Lung (tissue), 12 donors: ENCODE measurements around the gene GREB1. TPM values are rescaled to one million over a fixed set of nuclear protein-coding genes. Genes with fewer than 3 reads are reported as not detected.

Experiments used
- ATAC-seq: fragments of 200-7000 bp; cut with Tn5 transposase; one replicate; pipeline ENCODE4 v1.9.1; 2020; ENCODE audit warnings: moderate number of reproducible peaks; ENCODE audit not compliant: insufficient read depth, low FRiP score
- DNase-seq, 3 donors: peaks; one replicate each; pipeline ENCODE4 v3.0.0-alpha.2; 2013 to 2017
- H3K27ac ChIP-seq, 2 donors: one replicate each; pipeline ENCODE4 v1.5.1; 2013; ENCODE audit warnings: mild to moderate bottlenecking in 2 of 2, moderate library complexity in 2 of 2, control low read depth in 1 of 2, inconsistent platforms in 1 of 2, low read depth in 1 of 2, low read length in 1 of 2
- H3K27me3 ChIP-seq, 3 donors: one replicate each; pipeline ENCODE4 v1.5.1; 2013; ENCODE audit warnings: low read length in 2 of 3; ENCODE audit not compliant: control insufficient read depth in 3 of 3, insufficient read depth in 3 of 3
- H3K36me3 ChIP-seq, 4 donors: one replicate each; pipeline ENCODE4 v1.5.1; 2013; ENCODE audit warnings: low read length in 4 of 4, mild to moderate bottlenecking in 1 of 4, moderate library complexity in 1 of 4; ENCODE audit not compliant: control insufficient read depth in 4 of 4, insufficient read depth in 4 of 4
- H3K4me1 ChIP-seq, 5 donors: one replicate each; pipeline ENCODE4 v1.5.1; 2013; ENCODE audit warnings: low read length in 5 of 5, mild to moderate bottlenecking in 2 of 5, moderate library complexity in 1 of 5; ENCODE audit not compliant: control insufficient read depth in 5 of 5, insufficient read depth in 5 of 5
- H3K4me3 ChIP-seq: one replicate; pipeline ENCODE4 v1.5.1; 2013; ENCODE audit warnings: mild to moderate bottlenecking, control low read depth, moderate library complexity
- H3K9ac ChIP-seq, 2 donors: one replicate each; pipeline ENCODE4 v1.5.1; 2013; ENCODE audit warnings: low read length in 2 of 2, control low read depth in 1 of 2; ENCODE audit not compliant: insufficient read depth in 1 of 2
- H3K9me3 ChIP-seq, 4 donors: one replicate each; pipeline ENCODE4 v1.5.1; 2013; ENCODE audit warnings: low read length in 3 of 4, mild to moderate bottlenecking in 1 of 4, moderate library complexity in 1 of 4; ENCODE audit not compliant: control insufficient read depth in 4 of 4, insufficient read depth in 3 of 4
- WGBS, 2 donors: extraction: QIAGEN DNeasy Blood & Tissue Kit; methylation state at CpG; one replicate each; pipeline ENCODE4 v1.1.7; 2013; 5-methylcytosine and 5-hydroxymethylcytosine counted together
- polyA plus RNA-seq, 2 donors: library from polyadenylated mRNA; stranded (reverse); fragments of 200-250 nt; gene quantifications; one replicate each; pipeline ENCODE4 v1.2.1, GENCODE V29; 2013
- total RNA-seq, 2 donors: library from RNA; depleted of rRNA in 1 of 2; stranded (reverse); fragments of >200 nt in 1 of 2; gene quantifications; one replicate each; pipeline ENCODE4 v1.2.1, GENCODE V29; 2014 to 2021
- TF ChIP-seq, protein P1 (sequence below): IDR thresholded peaks from 2 replicates; pipeline ENCODE4 v1.5.1; 2012; ENCODE audit warnings: mild to moderate bottlenecking; ENCODE audit errors: control extremely low read depth, extremely low read depth
- donor health status: control.
- donor health status: control.
- donor health status: Bipolar disorder and iron deficiency.
- donor health status: healthy.
- donor health status: DM: yes; HTN: yes; CAD: no.

Gene GREB1
- total and polyA plus RNA-seq, 4 donors: 0.23 to 3.3 (median 1.8) TPM

DNA sequence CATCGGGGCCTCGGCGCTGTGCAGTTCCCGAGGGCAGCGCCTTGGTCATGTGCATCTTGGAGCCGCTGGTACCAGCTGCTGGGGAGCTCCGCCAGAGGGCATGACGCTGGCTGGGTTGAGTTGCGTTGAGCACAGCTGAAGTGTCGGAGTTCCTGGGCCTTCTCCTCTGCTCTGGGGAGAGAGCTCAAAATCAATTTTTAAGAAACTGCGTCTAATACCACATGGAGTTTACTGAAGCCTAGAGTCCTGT lies 48.7 kb downstream of the GREB1 start:
- Histone ChIP-seq H3K27ac (no peak overlapping the region), H3K4me1 (peaks cover 0 to 33% (median 4%) of the 10 kb centered on the region in 5 donors), H3K4me3 (no peak overlapping the region), H3K9ac (no peak overlapping the region), H3K27me3 (no peaks in the 10 kb centered on the region), H3K9me3 (no peaks in the 10 kb centered on the region), H3K36me3 (peaks cover 0 to 4% (median 1%) of the 10 kb centered on the region in 4 donors)
- TF ChIP-seq, protein P1, sequence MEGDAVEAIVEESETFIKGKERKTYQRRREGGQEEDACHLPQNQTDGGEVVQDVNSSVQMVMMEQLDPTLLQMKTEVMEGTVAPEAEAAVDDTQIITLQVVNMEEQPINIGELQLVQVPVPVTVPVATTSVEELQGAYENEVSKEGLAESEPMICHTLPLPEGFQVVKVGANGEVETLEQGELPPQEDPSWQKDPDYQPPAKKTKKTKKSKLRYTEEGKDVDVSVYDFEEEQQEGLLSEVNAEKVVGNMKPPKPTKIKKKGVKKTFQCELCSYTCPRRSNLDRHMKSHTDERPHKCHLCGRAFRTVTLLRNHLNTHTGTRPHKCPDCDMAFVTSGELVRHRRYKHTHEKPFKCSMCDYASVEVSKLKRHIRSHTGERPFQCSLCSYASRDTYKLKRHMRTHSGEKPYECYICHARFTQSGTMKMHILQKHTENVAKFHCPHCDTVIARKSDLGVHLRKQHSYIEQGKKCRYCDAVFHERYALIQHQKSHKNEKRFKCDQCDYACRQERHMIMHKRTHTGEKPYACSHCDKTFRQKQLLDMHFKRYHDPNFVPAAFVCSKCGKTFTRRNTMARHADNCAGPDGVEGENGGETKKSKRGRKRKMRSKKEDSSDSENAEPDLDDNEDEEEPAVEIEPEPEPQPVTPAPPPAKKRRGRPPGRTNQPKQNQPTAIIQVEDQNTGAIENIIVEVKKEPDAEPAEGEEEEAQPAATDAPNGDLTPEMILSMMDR: no peak
- WGBS, 2 donors: 69 to 76% methylated on average over 11 of the region's 11 CpGs
- ATAC-seq (peak; percentile 8), DNase-seq (no peak)

DNA sequence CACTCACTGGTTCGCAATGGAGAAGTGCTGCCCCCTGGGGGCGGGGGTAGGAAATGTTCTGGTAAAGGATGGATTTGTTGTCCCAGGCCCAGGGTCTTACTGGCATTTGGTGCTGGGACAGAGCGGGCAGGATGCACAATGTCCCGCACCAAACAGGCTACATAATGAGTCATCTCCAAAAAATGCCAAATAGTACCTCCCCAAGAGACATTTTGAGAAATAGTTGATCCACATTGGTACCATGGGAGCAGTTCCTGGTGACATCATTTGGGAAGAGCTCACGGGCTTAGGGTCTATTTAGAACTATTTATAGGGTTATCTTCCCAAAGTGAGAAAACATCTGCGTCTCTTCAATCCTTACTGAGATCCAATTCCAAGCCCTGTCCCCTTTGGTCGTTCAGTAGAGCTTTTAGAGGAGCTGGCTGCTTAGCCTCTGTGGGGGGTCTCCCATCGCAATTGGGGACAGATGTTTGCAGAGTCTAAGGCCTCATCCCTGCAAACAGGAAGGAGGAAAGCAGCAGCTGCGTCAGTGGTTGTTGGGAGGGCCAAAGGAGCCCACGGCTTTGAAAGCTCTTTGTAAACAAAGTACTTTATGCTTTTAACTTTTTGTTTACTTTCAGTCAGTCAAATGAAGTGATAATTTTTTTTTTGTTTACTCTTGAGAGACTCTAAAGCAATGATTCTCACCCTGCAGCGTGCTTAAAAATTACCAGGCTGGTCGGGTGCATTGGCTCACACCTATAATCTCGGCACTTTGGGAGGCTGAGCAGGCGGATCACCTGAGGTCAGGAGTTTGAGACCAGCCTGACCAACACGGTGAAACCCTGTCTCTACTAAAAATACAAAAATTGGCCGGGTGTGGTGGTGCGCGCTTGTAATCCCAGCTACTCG lies 49.3 kb downstream of the GREB1 start:
- Histone ChIP-seq H3K4me3 (no peak overlapping the region), H3K4me1 (peaks cover 0 to 33% (median 4%) of the 10 kb centered on the region in 5 donors), H3K9me3 (no peaks in the 10 kb centered on the region), H3K27ac (no peak overlapping the region), H3K27me3 (no peaks in the 10 kb centered on the region), H3K36me3 (peaks cover 0 to 4% (median 1%) of the 10 kb centered on the region in 4 donors), H3K9ac (no peak overlapping the region)
- DNase-seq (peak; percentile 92 to 98 (median 98)), ATAC-seq (peak; percentile 53)
- 42 to 49% methylated on average over 19 of the region's 19 CpGs for WGBS, 2 donors
- TF ChIP-seq, protein P1: peak; percentile 30

DNA sequence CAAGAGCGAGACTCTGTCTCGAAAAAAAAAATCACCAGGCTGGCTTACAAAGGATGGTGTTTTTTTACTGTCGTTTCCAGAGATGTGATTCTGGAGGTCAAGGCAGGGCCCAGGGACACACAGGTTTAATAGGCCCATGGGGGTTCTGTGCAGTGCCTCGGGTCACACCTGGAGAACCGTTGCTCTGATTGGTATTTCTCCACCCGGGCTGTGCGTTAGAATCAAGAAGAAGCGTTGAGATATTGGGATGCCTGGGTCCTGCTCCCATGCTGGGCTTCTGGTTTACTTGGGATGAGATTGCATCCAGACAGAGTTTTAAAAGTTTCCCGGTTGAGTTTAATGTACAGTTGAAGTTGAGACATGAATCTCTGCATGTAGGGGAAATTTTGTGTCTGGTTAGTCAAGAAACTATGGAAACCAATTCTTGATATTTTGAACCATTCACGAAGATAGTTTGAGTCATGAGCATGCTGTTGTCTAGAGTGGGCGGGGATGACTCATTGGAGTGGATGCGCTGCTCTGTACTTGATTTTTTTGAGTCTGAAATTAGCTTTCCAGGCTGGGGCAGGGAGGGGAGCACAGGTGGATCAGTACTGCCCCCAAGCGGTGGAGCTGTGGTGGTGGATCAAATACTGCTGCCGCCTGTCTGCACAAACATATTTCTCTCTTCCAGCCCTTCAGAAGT lies 50.1 kb downstream of the GREB1 start:
- ATAC-seq: peak; percentile 68
- H3K9me3 ChIP-seq: no peaks in the 10 kb centered on the region

More for the DNA sequence above, 50.1 kb downstream of the GREB1 start:
- H3K27ac ChIP-seq: peak overlapping the region in 1 of 2 donors; percentile 30
- H3K9ac ChIP-seq: no peak overlapping the region
- TF ChIP-seq, protein P1: peak; percentile 35
- peaks cover 0 to 4% (median 1%) of the 10 kb centered on the region in 4 donors for H3K36me3 ChIP-seq
- 59 to 61% methylated on average over 14 of the region's 14 CpGs for WGBS, 2 donors
- H3K4me1 ChIP-seq: peaks cover 0 to 33% (median 4%) of the 10 kb centered on the region in 5 donors
- no peak overlapping the region for H3K4me3 ChIP-seq
- H3K27me3 ChIP-seq: no peaks in the 10 kb centered on the region
- peak; percentile 81 to 87 (median 81) for DNase-seq
